A673 (cell line): ENCODE data around the gene BBS7. TPM values are rescaled to one million over a fixed set of nuclear protein-coding genes. Genes with fewer than 3 reads are reported as not detected.

Experiments
- BruUV-seq: library from RNA; stranded (reverse); fragments of 400-500 nt; replicated peaks from 2 replicates; lab custom pipeline; 2021; lab: Mats Ljungman, UMichigan
- CTCF ChIA-PET: fragments of 300-600 bp; sonication (Branson Sonifier 250); formaldehyde crosslinking; loops from one replicate; lab custom pipeline; 2022; ENCODE audit warnings: antibody characterized with exemption; lab: Charles Lee
- POLR2A ChIA-PET: fragments of 300-600 bp; sonication (Branson Sonifier 250); formaldehyde crosslinking; loops from one replicate; lab custom pipeline; 2022; ENCODE audit warnings: antibody characterized with exemption; ENCODE audit not compliant: low non-redundant PET; lab: Charles Lee
- DNase-seq: peaks from one replicate; pipeline ENCODE4 v3.0.0-alpha.2; 2015; ENCODE audit warnings: low spot score
- H3K27ac ChIP-seq: fragments of 200-600 bp; sonication (generic); 2 replicates; pipeline ENCODE4 v1.5.1; 2016; ENCODE audit warnings: mixed run types, low read depth, mild to moderate bottlenecking, mixed read lengths, antibody characterized with exemption, low read length; ENCODE audit not compliant: poor library complexity, severe bottlenecking
- H3K27me3 ChIP-seq: fragments of 200-600 bp; sonication (generic); replicated peaks from 2 replicates; pipeline ENCODE4 v1.6.1; 2017; ENCODE audit warnings: mixed run types, low read depth, mild to moderate bottlenecking, mixed read lengths, antibody characterized with exemption, low read length; ENCODE audit not compliant: insufficient read depth, poor library complexity
- H3K36me3 ChIP-seq: fragments of 200-600 bp; sonication (generic); 2 replicates; pipeline ENCODE4 v1.6.1; 2016; ENCODE audit warnings: mixed run types, mild to moderate bottlenecking, mixed read lengths, antibody characterized with exemption, low read length; ENCODE audit not compliant: insufficient read depth, poor library complexity, severe bottlenecking
- H3K4me1 ChIP-seq: fragments of 200-600 bp; sonication (generic); 2 replicates; pipeline ENCODE4 v1.6.1; 2017; ENCODE audit warnings: mixed run types, mild to moderate bottlenecking, mixed read lengths, antibody characterized with exemption, low read length; ENCODE audit not compliant: insufficient read depth, poor library complexity, severe bottlenecking
- H3K4me3 ChIP-seq: fragments of 200-600 bp; sonication (generic); 2 replicates; pipeline ENCODE4 v1.5.1; 2016; ENCODE audit warnings: low read depth, mixed run types, mild to moderate bottlenecking, mixed read lengths, low read length; ENCODE audit not compliant: poor library complexity, severe bottlenecking
- H3K9me3 ChIP-seq: fragments of 200-600 bp; sonication (generic); 2 replicates; pipeline ENCODE4 v1.6.1; 2016; ENCODE audit warnings: mixed run types, low read depth, mild to moderate bottlenecking, mixed read lengths, antibody characterized with exemption, low read length; ENCODE audit not compliant: poor library complexity, severe bottlenecking
- CTCF ChIP-seq: fragments of 300-800, 200-600 bp; sonication (generic); conservative IDR thresholded peaks from 2 replicates; pipeline ENCODE4 v1.5.1; 2017; ENCODE audit warnings: low read depth, mild to moderate bottlenecking, antibody characterized with exemption, low read length, moderate library complexity, mixed read lengths
- EZH2 ChIP-seq: fragments of 200-600 bp; sonication (generic); IDR thresholded peaks from 2 replicates; pipeline ENCODE4 v1.6.1; 2017; ENCODE audit warnings: borderline replicate concordance, low read depth, mild to moderate bottlenecking, mixed read lengths, antibody characterized with exemption, low read length; ENCODE audit not compliant: poor library complexity, severe bottlenecking
- intact Hi-C: fragments of 100-400 bp; cut with micrococcal nuclease; formaldehyde crosslinking; loops from one replicate; pipeline ENCODE4 v1.10.0; 2022; ENCODE audit not compliant: unreplicated experiment
- total RNA-seq: library from RNA; stranded (reverse); gene quantifications from 2 replicates; pipeline ENCODE4 v1.2.3, GENCODE V29; 2021

BBS7 gene
- total RNA-seq, 1 experiment from 2014 or later, result 26.7 TPM

DNA sequence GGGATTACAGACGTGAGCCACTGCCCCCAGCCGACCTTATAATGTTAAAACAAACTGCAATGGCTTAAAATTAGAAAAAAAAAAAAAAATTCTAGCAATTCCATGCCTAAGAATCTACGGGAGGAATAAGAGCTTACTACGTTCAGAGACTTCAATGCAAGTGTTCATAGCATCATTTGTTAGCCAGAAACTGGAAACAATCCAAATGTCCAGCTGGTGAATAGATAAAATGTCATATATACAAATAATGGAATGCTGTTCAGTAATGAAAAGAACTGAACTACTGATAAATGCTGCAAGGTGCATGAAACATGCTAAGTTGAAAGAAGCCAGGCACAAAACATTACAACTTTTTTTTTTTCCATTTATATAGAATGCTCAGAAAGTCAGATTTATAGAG, 63.9 kb downstream of the BBS7 start:
- H3K4me1 ChIP-seq, result peaks cover 12% of the 10 kb centered on the region
- TF ChIP-seq EZH2, result no peak
- peaks cover 81% of the 10 kb centered on the region for H3K36me3 ChIP-seq
- H3K4me3 ChIP-seq, result no peak overlapping the region
- H3K9me3 ChIP-seq, result no peaks in the 10 kb centered on the region
- no peak overlapping the region for H3K27ac ChIP-seq
- BruUV-seq, result no TSS peak
- intact Hi-C loops, result no loop called here
- DNase-seq, result no peak
- ChIA-PET CTCF (no interaction called here), POLR2A (no interaction called here)
- no peaks in the 10 kb centered on the region for H3K27me3 ChIP-seq

DNA sequence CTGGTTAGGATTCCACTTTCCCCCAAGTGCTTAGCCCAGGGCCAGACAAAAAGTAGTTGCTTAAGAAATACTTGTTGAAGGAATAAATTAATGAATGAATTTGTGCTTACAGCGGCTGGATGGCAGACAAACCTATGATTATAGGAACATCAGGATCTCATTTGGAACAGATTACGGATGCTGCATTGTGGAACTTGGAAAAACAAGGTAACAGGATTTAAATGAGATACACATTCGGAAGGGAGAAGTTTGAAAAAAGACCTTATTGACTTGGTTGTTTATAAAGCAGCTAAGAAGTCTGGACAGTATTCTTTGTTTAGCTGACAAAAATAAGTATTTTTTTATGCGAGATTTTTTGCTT, 68.6 kb downstream of the BBS7 start:
- ChIA-PET POLR2A (interaction anchor here (1.0 kb wide), 1 partner anchor 36 kb away, joined by 5 read pairs; no protein-coding TSS in a partner anchor), CTCF (no interaction called here)
- Histone ChIP-seq H3K27me3 (no peaks in the 10 kb centered on the region), H3K4me1 (peaks cover 12% of the 10 kb centered on the region), H3K27ac (peak overlapping the region; percentile 90), H3K9me3 (no peaks in the 10 kb centered on the region), H3K36me3 (peaks cover 43% of the 10 kb centered on the region), H3K4me3 (peak overlapping the region; percentile 75)
- no TSS peak for BruUV-seq
- DNase-seq, result no peak
- intact Hi-C loops, result no loop called here
- TF ChIP-seq CTCF (no peak), EZH2 (no peak)

- H3K4me3 ChIP-seq, result peak within 1 kb of the TSS; percentile 75
- intact Hi-C loops, result no loop called here
- no peak for TF ChIP-seq CTCF
- TF ChIP-seq EZH2, result no peak
- peaks cover 12% of the 10 kb centered on the region for H3K4me1 ChIP-seq
- CTCF ChIA-PET, result no interaction called here
- H3K27me3 ChIP-seq, result no peaks in the 10 kb centered on the region
- no peaks in the 10 kb centered on the region for H3K9me3 ChIP-seq
- no TSS peak for BruUV-seq
- H3K36me3 ChIP-seq, result peaks cover 37% of the 10 kb centered on the region
- peak within 1 kb of the TSS; percentile 90 for H3K27ac ChIP-seq
- POLR2A ChIA-PET, result interaction anchor here (1.0 kb wide), 1 partner anchor 36 kb away, joined by 5 read pairs; no protein-coding TSS in a partner anchor
- DNase-seq, result peak; percentile 97
These were observed 69.1 kb downstream of the BBS7 start, which contains the start of gene EXOSC9 for GRCh38 chr4:121800961-121801714. Gene EXOSC9, plus strand, starts transcription at chr4:121801323. Its CDS starts 102 bp downstream, at chr4:121801425.

DNA sequence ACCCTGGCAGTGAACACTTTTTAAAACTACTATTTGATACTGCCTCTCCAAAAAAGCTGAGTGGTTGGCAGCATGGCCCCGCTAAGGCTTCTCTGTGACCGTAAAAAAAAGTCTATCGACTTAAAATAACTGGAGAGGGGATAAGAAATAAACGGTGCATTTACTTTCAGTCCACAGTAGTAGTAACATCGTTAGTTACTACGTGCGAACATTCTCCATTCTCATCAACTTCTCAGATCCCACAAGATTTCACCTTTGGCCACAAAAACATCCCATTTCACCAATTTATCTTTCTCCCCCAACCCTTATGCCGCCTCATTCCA, 69.7 kb downstream of the BBS7 start:
- POLR2A ChIA-PET, result interaction anchor here (1.0 kb wide), 1 partner anchor 35 kb away, joined by 5 read pairs; no protein-coding TSS in a partner anchor

More for the DNA sequence above, 69.7 kb downstream of the BBS7 start:
- intact Hi-C loops, result no loop called here
- TSS peak; percentile 100 for BruUV-seq
- Histone ChIP-seq H3K9me3 (no peaks in the 10 kb centered on the region), H3K27me3 (no peaks in the 10 kb centered on the region), H3K36me3 (peaks cover 32% of the 10 kb centered on the region), H3K4me1 (peaks cover 12% of the 10 kb centered on the region), H3K4me3 (peak overlapping the region; percentile 75), H3K27ac (peak overlapping the region; percentile 90)
- CTCF ChIA-PET, result no interaction called here
- no peak for DNase-seq
- TF ChIP-seq CTCF, result no peak
- no peak for TF ChIP-seq EZH2
